Smooth muscle cell (in vitro differentiated cells): ENCODE measurements around the gene MS4A15. TPM values are rescaled to one million over a fixed set of nuclear protein-coding genes. Genes with fewer than 3 reads are reported as not detected.
"Not testable (repeated sequence)": the region's sequence is repeated elsewhere in the genome, so short reads cannot be mapped to it uniquely, and the experiment has no call there.

Experiments
- DNase-seq: peaks from one replicate; lab custom pipeline; 2025; ENCODE audit not compliant: unreplicated experiment; lab: John Stamatoyannopoulos, UW
- H2AFZ ChIP-seq: fragments of 200-600 bp; sonication (generic); 2 replicates; pipeline ENCODE4 v1.6.0; 2016; ENCODE audit warnings: antibody characterized with exemption, low read depth, mild to moderate bottlenecking
- H3F3A ChIP-seq: fragments of 200-600 bp; sonication (generic); 2 replicates; pipeline ENCODE4 v1.6.0; 2017; ENCODE audit warnings: antibody characterized with exemption, low read depth
- H3K27ac ChIP-seq: fragments of 200-600 bp; sonication (generic); 2 replicates; pipeline ENCODE4 v1.5.1; 2016; ENCODE audit warnings: low read depth, mild to moderate bottlenecking
- H3K27me3 ChIP-seq: fragments of 200-600 bp; sonication (generic); 2 replicates; pipeline ENCODE4 v1.6.1; 2016; ENCODE audit warnings: low read depth, mild to moderate bottlenecking
- H3K36me3 ChIP-seq: fragments of 200-600 bp; sonication (generic); 2 replicates; pipeline ENCODE4 v1.5.1; 2016; ENCODE audit warnings: low read depth
- H3K4me1 ChIP-seq: fragments of 200-600 bp; sonication (generic); 2 replicates; pipeline ENCODE4 v1.5.1; 2016; ENCODE audit warnings: low read depth
- H3K4me2 ChIP-seq: fragments of 200-600 bp; sonication (generic); 2 replicates; pipeline ENCODE4 v1.6.0; 2016; ENCODE audit warnings: mild to moderate bottlenecking
- H3K4me3 ChIP-seq: fragments of 200-600 bp; sonication (generic); 2 replicates; pipeline ENCODE4 v1.5.1; 2016; ENCODE audit warnings: mild to moderate bottlenecking
- H3K79me2 ChIP-seq: fragments of 200-600 bp; sonication (generic); 2 replicates; pipeline ENCODE4 v1.6.0; 2016; ENCODE audit warnings: low read depth, mild to moderate bottlenecking
- H3K9ac ChIP-seq: fragments of 200-600 bp; sonication (generic); 2 replicates; pipeline ENCODE4 v1.6.0; 2016; ENCODE audit warnings: low read depth
- H3K9me3 ChIP-seq: fragments of 200-600 bp; sonication (generic); replicated peaks from 2 replicates; pipeline ENCODE4 v1.5.1; 2016; ENCODE audit warnings: low read depth
- H4K20me1 ChIP-seq: fragments of 200-600 bp; sonication (generic); 2 replicates; pipeline ENCODE4 v1.6.0; 2016; ENCODE audit warnings: low read depth
- CTCF ChIP-seq: fragments of 200-600 bp; sonication (generic); IDR thresholded peaks from 2 replicates; pipeline ENCODE4 v1.5.1; 2017; ENCODE audit warnings: borderline replicate concordance, mild to moderate bottlenecking, antibody characterized with exemption; ENCODE audit not compliant: insufficient read depth, poor library complexity, severe bottlenecking
- WGBS: methylation state at CpG from one replicate; pipeline ENCODE4 v1.1.7; 2016; ENCODE audit warnings: low lambda C conversion rate; 5-methylcytosine and 5-hydroxymethylcytosine counted together
- polyA plus RNA-seq: library from polyadenylated mRNA; unstranded; fragments of >200 nt; fragmentation: Nextera tagmentation; extraction: Ambion mirVana; gene quantifications from 2 replicates; pipeline ENCODE4 v1.2.1, GENCODE V29; 2016
- total RNA-seq: library from RNA; depleted of rRNA; stranded (reverse); fragments of >200 nt; gene quantifications from 2 replicates; pipeline ENCODE4 v1.2.3, GENCODE V29; 2014

Gene MS4A15
- total and polyA plus RNA-seq, 2 experiments from 2014 or later = not detected

- Histone ChIP-seq H3K79me2 (no peaks in the 10 kb centered on the region), H3K36me3 (no peaks in the 10 kb centered on the region), H3K9ac (no peak overlapping the region), H4K20me1 (no peaks in the 10 kb centered on the region), H3K4me1 (no peaks in the 10 kb centered on the region), H3K4me2 (no peak overlapping the region), H3F3A (no peaks in the 10 kb centered on the region), H3K27me3 (no peaks in the 10 kb centered on the region), H3K27ac (no peak overlapping the region), H3K9me3 (peaks cover 8% of the 10 kb centered on the region), H3K4me3 (no peak overlapping the region), H2AFZ (no peak overlapping the region)
- TF ChIP-seq CTCF = no peak
- DNase-seq = no peak
- WGBS = 95% methylated on average over 2 of the region's 2 CpGs
Observed at GRCh38 chr11:60816590-60817157, 60.0 kb downstream of the MS4A15 start.

- H3K4me3 ChIP-seq = no peak overlapping the region
- H3K27ac ChIP-seq = no peak overlapping the region
- H2AFZ ChIP-seq = no peak overlapping the region
- H3F3A ChIP-seq = no peaks in the 10 kb centered on the region
- no peak for DNase-seq
- no peaks in the 10 kb centered on the region for H3K4me1 ChIP-seq
- H3K9ac ChIP-seq = no peak overlapping the region
- H3K79me2 ChIP-seq = no peaks in the 10 kb centered on the region
- H3K9me3 ChIP-seq = peaks cover 8% of the 10 kb centered on the region
- H3K4me2 ChIP-seq = no peak overlapping the region
- H3K27me3 ChIP-seq = no peaks in the 10 kb centered on the region
- H4K20me1 ChIP-seq = no peaks in the 10 kb centered on the region
- no peak for TF ChIP-seq CTCF
- 87% methylated on average over 4 of the region's 4 CpGs for WGBS
- no peaks in the 10 kb centered on the region for H3K36me3 ChIP-seq
Observed at GRCh38 chr11:60818057-60818456, 61.4 kb downstream of the MS4A15 start.

GRCh38 chr11:60821827-60822599, 65.3 kb downstream of the MS4A15 start:
- H3K27me3 ChIP-seq = no peaks in the 10 kb centered on the region
- no peak overlapping the region for H3K4me2 ChIP-seq
- no peak for TF ChIP-seq CTCF
- H3F3A ChIP-seq = no peaks in the 10 kb centered on the region
- H3K27ac ChIP-seq = no peak overlapping the region
- WGBS = 81% methylated on average over 12 of the region's 15 CpGs
- H3K9me3 ChIP-seq = peaks cover under 1% of the 10 kb centered on the region
- DNase-seq = no peak
- no peak overlapping the region for H2AFZ ChIP-seq
- H3K4me1 ChIP-seq = no peaks in the 10 kb centered on the region
- H3K79me2 ChIP-seq = no peaks in the 10 kb centered on the region
- no peaks in the 10 kb centered on the region for H4K20me1 ChIP-seq
- no peak overlapping the region for H3K4me3 ChIP-seq
- no peak overlapping the region for H3K9ac ChIP-seq
- H3K36me3 ChIP-seq = no peaks in the 10 kb centered on the region

GRCh38 chr11:60823745-60824306, 67.2 kb downstream of the MS4A15 start:
- not testable (repeated sequence) for H3F3A ChIP-seq, H3K9ac ChIP-seq, H2AFZ ChIP-seq, H3K4me2 ChIP-seq, H3K27ac ChIP-seq, H3K9me3 ChIP-seq, H3K79me2 ChIP-seq, H3K27me3 ChIP-seq, H3K4me1 ChIP-seq, H3K36me3 ChIP-seq, H4K20me1 ChIP-seq, H3K4me3 ChIP-seq, DNase-seq
- WGBS = 90% methylated on average over 5 of the region's 5 CpGs
